Ishikawa (cell line): Measurements from ENCODE around the gene EIF4ENIF1.

Experiments
- CEBPB ChIP-seq: IDR thresholded peaks from 2 replicates; pipeline ENCODE4 v1.6.1; 2012
- EP300 ChIP-seq: IDR thresholded peaks from 2 replicates; pipeline ENCODE4 v1.6.1; 2012; ENCODE audit warnings: borderline replicate concordance
- RAD21 ChIP-seq: IDR thresholded peaks from 2 replicates; pipeline ENCODE4 v1.6.1; 2012; ENCODE audit warnings: low read depth
- TAF1 ChIP-seq: IDR thresholded peaks from 2 replicates; pipeline ENCODE4 v1.6.1; 2012; ENCODE audit warnings: low read depth, mild to moderate bottlenecking
- YY1 ChIP-seq: IDR thresholded peaks from 2 replicates; pipeline ENCODE4 v1.6.1; 2012; ENCODE audit warnings: low read depth

GRCh38 chr22:31508536-31508935 is 18.9 kb upstream of the EIF4ENIF1 start:
- TF ChIP-seq TAF1 (no peak), RAD21 (no peak), CEBPB (no peak), EP300 (no peak), YY1 (no peak)
